ENCODE results near the gene DYNLT4. TPM values are rescaled to one million over a fixed set of nuclear protein-coding genes. Genes with fewer than 3 reads are reported as not detected.
"Not testable (repeated sequence)": the region's sequence is repeated elsewhere in the genome, so short reads cannot be mapped to it uniquely, and the experiment has no call there.

Gene DYNLT4
- total RNA-seq, 1 donor: not detected

- no peak for TF ChIP-seq CTCF (IDR thresholded peaks at IDR 0.05; ENCODE audit: insufficient read depth, low read length)
- H3K4me3 ChIP-seq (ENCODE audit: low read depth, low read length): no peak overlapping the region
- no peak for DNase-seq (ENCODE audit: low read depth)
These were observed 41.5 kb upstream of the DYNLT4 start for GRCh38 chr1:44848456-44849181.

GRCh38 chr1:44847845-44848244 lies 40.7 kb upstream of the DYNLT4 start:
- no peak for DNase-seq (ENCODE audit: low read depth)
- H3K4me3 ChIP-seq (ENCODE audit: low read depth, low read length): no peak overlapping the region
- TF ChIP-seq CTCF (IDR thresholded peaks at IDR 0.05; ENCODE audit: insufficient read depth, low read length): no peak

DNA sequence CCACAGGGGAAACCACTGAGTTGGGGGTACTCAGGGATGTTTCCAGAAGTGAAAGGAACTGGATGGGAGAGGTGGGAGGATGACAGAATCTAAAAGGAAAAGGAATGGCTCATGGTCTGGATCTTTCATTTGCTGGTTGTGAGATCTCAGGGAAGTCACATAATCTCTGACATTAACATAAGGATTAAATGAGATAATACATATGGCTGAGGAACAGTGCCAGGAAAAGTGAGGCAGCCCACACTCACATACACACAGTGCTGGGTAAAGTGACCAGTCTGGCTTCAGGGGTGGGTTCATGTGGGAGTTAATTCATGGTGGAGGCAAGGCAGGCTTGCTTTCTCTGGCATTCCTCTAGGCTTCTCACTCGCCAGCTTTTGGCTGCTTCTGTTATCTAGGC lies 39.8 kb upstream of the DYNLT4 start:
- no peak overlapping the region for H3K4me3 ChIP-seq (ENCODE audit: low read depth, low read length)
- no peak for TF ChIP-seq CTCF (IDR thresholded peaks at IDR 0.05; ENCODE audit: insufficient read depth, low read length)
- DNase-seq (ENCODE audit: low read depth): no peak

DNA sequence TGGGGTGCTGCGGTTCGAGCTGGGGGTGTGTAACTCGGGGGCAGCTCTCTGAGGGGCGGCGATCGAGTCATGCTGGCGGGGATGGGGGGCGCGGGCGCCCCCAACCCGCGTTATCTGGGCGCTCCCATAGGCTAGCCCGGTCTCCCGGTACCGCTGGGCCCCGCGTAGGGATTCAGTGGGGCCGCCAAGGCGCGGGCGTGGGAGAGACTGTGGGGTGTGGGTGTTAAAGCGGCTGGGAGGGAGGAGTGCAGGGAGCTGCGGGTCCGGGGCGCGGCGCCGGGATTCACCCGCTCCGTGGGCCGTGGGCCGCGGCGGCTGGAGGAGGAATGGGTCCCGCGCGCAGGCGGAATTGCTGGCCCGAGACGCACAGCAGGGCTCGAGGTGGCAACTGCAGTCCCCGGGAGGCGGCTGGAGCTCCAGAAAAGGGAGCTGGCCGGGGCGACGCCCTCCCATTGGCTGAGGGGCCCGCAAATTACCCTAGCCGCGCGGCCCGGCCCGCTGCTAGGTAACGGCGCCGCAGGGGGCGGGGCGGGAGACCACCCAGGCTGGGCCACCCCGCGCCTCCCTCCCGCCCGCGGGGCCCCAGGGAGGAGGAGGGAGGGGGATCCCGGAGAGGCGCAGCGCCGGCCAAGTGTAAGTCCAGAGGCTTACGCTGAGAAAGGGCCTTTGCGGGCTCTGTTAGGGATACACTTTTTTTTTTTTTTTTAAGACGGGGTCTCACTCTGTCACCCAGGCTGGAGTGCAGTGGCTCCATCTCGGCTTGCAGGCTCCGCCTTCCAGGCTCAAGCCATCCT lies 35.9 kb upstream of the DYNLT4 start, which contains the start of gene PTCH2:
Gene PTCH2 (minus strand): TSS at position 392 of the 794 bp plus-strand sequence. CDS start 321 bp downstream, at position 71.
- H3K4me3 ChIP-seq (ENCODE audit: low read depth, low read length): peak within 1 kb of the TSS; percentile 67
- peak; percentile 50 for DNase-seq (ENCODE audit: low read depth)
- no peak for TF ChIP-seq CTCF (IDR thresholded peaks at IDR 0.05; ENCODE audit: insufficient read depth, low read length)

DNA sequence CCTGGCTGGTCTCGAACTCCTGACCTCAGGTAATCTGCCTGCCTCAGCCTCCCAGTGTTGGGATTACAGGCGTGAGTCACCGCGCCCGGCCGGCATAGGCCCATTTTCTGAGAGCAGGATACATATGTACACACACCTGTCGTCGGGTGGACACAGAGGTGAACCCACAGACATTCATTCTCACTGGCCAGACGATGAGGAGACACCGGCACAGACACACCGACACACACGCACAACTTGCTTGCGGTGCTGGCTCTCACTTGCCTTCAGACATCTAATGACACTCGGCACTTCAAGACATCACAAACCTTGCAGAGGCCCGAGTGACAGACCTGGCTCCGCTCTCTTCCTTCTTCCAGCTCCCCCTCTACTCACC lies 35.3 kb upstream of the DYNLT4 start:
- DNase-seq (ENCODE audit: low read depth): no peak
- H3K4me3 ChIP-seq (ENCODE audit: low read depth, low read length): peak overlapping the region; percentile 67
- no peak for TF ChIP-seq CTCF (IDR thresholded peaks at IDR 0.05; ENCODE audit: insufficient read depth, low read length)

DNA sequence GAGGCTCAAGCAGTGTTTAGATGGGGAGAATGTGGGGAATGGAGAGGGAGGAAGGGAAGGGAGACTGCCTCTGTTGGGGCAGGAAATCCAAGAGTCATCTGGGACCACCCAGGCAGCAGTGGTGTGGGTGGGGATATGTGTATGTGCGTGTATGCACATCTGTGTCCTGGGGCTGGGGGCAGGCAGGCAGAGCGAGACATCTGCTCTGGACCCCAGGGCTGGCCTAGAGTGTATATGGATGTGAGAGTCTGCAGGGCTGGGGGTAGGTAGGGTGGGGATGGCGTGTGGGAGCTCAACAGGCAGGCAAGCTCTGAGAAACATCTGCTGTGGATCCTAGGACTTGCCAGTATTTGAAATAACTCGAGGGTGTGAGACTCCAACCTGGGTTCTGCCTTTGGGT lies 32.4 kb upstream of the DYNLT4 start:
- no peak for TF ChIP-seq CTCF (IDR thresholded peaks at IDR 0.05; ENCODE audit: insufficient read depth, low read length)
- no peak for DNase-seq (ENCODE audit: low read depth)
- no peak overlapping the region for H3K4me3 ChIP-seq (ENCODE audit: low read depth, low read length)

GRCh38 chr1:44838294-44838693 lies 31.1 kb upstream of the DYNLT4 start:
- DNase-seq (ENCODE audit: low read depth); H3K4me3 ChIP-seq (ENCODE audit: low read depth, low read length): not testable (repeated sequence)
